ENCODE measurements around the gene APLF.

Gene APLF

DNA sequence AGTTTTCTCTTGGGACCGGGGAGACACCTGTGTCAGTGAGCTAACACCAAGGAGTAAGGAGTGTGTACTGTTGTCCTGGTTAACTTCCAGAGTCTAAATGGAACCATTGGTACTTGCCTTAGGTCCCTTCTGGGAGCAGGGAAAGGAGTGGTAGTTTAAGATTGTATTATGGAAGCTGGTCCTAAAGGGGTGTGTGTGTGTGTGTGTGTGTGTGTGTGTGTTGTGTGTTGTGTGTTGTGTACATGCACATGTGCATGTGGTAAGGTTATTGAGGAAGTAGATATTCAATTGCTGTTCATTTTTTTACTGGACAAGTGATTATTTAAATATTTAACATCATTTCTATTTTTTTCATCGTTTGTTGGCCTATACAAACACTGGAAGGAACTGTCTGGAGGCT, 1.4 kb downstream of the APLF start:
- Histone ChIP-seq H3K27me3 (ENCODE audit: insufficient read depth, insufficient read length) (no peaks in the 10 kb centered on the region), H3K36me3 (ENCODE audit: insufficient read depth, insufficient read length, low read length) (no peaks in the 10 kb centered on the region), H3K4me1 (ENCODE audit: insufficient read depth, insufficient read length) (no peaks in the 10 kb centered on the region), H3K4me3 (ENCODE audit: insufficient read length, low read depth) (no peak overlapping the region), H3K9ac (ENCODE audit: insufficient read length, low read depth) (no peak overlapping the region), H3K9me3 (ENCODE audit: insufficient read depth, low read length) (no peaks in the 10 kb centered on the region)
- no peak for DNase-seq (ENCODE audit: low read depth, low spot score)
- TF ChIP-seq YY1 (IDR thresholded peaks at IDR 0.05; ENCODE audit: insufficient read depth, insufficient read length) (no peak), SUZ12 (IDR thresholded peaks at IDR 0.05; ENCODE audit: extremely low read depth, insufficient read depth, insufficient read length) (no peak), ZNF274 (IDR thresholded peaks at IDR 0.05; ENCODE audit: low read depth, low read length) (no peak)

DNA sequence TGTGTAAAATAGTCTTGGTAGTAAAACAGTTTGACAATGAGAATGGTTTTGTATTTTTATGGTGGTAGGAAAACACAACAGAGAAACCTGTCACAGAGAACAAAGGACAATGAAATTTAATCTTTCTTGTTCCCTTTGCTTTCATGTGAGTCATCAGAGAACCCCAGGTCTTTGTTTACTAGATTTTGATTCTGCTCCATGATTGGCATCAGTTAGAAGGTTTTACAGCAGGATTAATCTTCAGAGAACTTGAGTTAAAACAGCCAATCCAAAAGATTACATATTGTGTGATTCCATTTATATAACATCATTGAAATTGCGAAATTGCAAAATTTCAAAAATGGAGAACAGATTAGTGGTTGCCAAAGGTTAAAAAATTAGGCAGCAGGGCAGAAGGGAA, 2.5 kb downstream of the APLF start:
- TF ChIP-seq SUZ12 (IDR thresholded peaks at IDR 0.05; ENCODE audit: extremely low read depth, insufficient read depth, insufficient read length) (no peak), ZNF274 (IDR thresholded peaks at IDR 0.05; ENCODE audit: low read depth, low read length) (no peak), YY1 (IDR thresholded peaks at IDR 0.05; ENCODE audit: insufficient read depth, insufficient read length) (no peak)
- no peak overlapping the region for H3K9ac ChIP-seq (ENCODE audit: insufficient read length, low read depth)
- H3K4me3 ChIP-seq (ENCODE audit: insufficient read length, low read depth), result no peak overlapping the region
- H3K4me1 ChIP-seq (ENCODE audit: insufficient read depth, insufficient read length), result no peaks in the 10 kb centered on the region
- no peaks in the 10 kb centered on the region for H3K36me3 ChIP-seq (ENCODE audit: insufficient read depth, insufficient read length, low read length)
- no peaks in the 10 kb centered on the region for H3K9me3 ChIP-seq (ENCODE audit: insufficient read depth, low read length)
- no peak for DNase-seq (ENCODE audit: low read depth, low spot score)
- no peaks in the 10 kb centered on the region for H3K27me3 ChIP-seq (ENCODE audit: insufficient read depth, insufficient read length)

DNA sequence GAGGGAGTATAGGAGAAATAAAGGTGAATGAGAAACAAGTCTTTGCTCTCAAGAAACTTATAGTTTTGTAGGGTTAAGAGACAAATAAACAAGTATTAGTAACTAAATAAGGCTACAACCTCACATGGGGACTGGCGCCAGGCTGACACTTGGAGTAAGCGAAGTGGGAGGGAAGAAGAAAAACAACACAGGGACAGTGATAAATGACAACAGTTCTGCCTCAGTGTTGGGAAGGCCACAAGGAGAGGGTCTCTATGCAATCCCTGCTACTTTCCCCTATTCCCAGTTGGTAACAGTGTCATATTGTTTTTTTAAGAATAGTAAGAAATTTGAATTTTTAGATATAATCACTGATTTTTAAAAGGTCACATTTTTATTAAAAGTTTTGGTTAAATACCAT, 4.0 kb downstream of the APLF start:
- Histone ChIP-seq H3K4me3 (ENCODE audit: insufficient read length, low read depth) (no peak overlapping the region), H3K9ac (ENCODE audit: insufficient read length, low read depth) (no peak overlapping the region), H3K36me3 (ENCODE audit: insufficient read depth, insufficient read length, low read length) (no peaks in the 10 kb centered on the region), H3K9me3 (ENCODE audit: insufficient read depth, low read length) (no peaks in the 10 kb centered on the region), H3K4me1 (ENCODE audit: insufficient read depth, insufficient read length) (no peaks in the 10 kb centered on the region), H3K27me3 (ENCODE audit: insufficient read depth, insufficient read length) (no peaks in the 10 kb centered on the region)
- DNase-seq (ENCODE audit: low read depth, low spot score), result no peak
- TF ChIP-seq SUZ12 (IDR thresholded peaks at IDR 0.05; ENCODE audit: extremely low read depth, insufficient read depth, insufficient read length) (no peak), YY1 (IDR thresholded peaks at IDR 0.05; ENCODE audit: insufficient read depth, insufficient read length) (no peak), ZNF274 (IDR thresholded peaks at IDR 0.05; ENCODE audit: low read depth, low read length) (no peak)

DNA sequence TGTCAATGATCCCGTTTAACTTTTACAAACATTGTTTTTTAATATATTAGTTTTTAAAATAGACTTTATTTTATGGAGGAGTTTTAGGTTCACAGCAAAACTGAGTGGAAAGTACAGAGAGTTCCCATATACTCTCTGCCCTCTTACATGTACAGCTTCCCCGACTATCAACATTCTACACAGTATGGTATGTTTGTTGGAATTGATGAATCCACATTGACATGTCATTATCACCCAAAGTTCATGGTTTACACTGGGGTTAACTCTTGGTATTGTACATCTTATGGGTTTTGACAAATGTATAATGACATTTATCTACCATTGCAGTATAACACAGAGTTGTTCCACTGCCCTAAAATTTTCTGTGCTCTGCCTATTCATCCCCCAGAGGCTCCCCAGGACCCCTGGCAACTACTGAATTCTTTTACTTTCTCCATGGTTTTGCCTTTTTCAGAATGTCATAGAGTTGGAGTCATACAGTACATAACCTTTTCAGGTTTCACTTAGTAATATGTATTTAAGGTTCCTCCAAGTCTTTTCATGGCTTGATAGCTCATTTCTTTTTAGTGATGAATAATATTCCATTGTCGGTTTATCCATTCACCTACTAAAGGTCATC, 5.5 kb downstream of the APLF start:
- Histone ChIP-seq H3K27me3 (ENCODE audit: insufficient read depth, insufficient read length) (no peaks in the 10 kb centered on the region), H3K9ac (ENCODE audit: insufficient read length, low read depth) (no peak overlapping the region), H3K36me3 (ENCODE audit: insufficient read depth, insufficient read length, low read length) (no peaks in the 10 kb centered on the region), H3K4me1 (ENCODE audit: insufficient read depth, insufficient read length) (no peaks in the 10 kb centered on the region), H3K9me3 (ENCODE audit: insufficient read depth, low read length) (no peaks in the 10 kb centered on the region), H3K4me3 (ENCODE audit: insufficient read length, low read depth) (no peak overlapping the region)
- no peak for TF ChIP-seq ZNF274 (IDR thresholded peaks at IDR 0.05; ENCODE audit: low read depth, low read length)
- no peak for TF ChIP-seq YY1 (IDR thresholded peaks at IDR 0.05; ENCODE audit: insufficient read depth, insufficient read length)
- TF ChIP-seq SUZ12 (IDR thresholded peaks at IDR 0.05; ENCODE audit: extremely low read depth, insufficient read depth, insufficient read length), result no peak
- no peak for DNase-seq (ENCODE audit: low read depth, low spot score)

DNA sequence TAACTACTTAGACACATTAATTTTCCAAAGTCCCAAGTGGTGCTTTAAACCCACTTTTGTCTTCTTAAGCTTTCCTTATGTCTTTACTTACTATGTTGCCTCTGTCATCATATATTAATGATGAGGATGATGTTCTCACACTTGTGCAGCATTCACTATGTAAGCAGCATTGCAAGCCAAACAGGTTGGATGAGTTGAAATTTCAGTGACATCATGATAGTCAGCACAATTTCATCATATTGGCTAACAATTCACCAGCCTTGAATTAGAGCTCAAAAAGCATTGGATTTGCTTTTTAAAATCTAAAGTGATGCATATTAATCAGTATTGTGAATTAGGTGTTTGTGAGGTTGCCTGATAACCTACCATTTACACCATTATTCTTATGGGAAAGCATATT, 7.7 kb downstream of the APLF start:
- Histone ChIP-seq H3K4me1 (ENCODE audit: insufficient read depth, insufficient read length) (no peaks in the 10 kb centered on the region), H3K9me3 (ENCODE audit: insufficient read depth, low read length) (no peaks in the 10 kb centered on the region), H3K9ac (ENCODE audit: insufficient read length, low read depth) (no peak overlapping the region), H3K36me3 (ENCODE audit: insufficient read depth, insufficient read length, low read length) (no peaks in the 10 kb centered on the region), H3K4me3 (ENCODE audit: insufficient read length, low read depth) (no peak overlapping the region), H3K27me3 (ENCODE audit: insufficient read depth, insufficient read length) (no peaks in the 10 kb centered on the region)
- TF ChIP-seq YY1 (IDR thresholded peaks at IDR 0.05; ENCODE audit: insufficient read depth, insufficient read length) (no peak), SUZ12 (IDR thresholded peaks at IDR 0.05; ENCODE audit: extremely low read depth, insufficient read depth, insufficient read length) (no peak), ZNF274 (IDR thresholded peaks at IDR 0.05; ENCODE audit: low read depth, low read length) (no peak)
- DNase-seq (ENCODE audit: low read depth, low spot score), result no peak

DNA sequence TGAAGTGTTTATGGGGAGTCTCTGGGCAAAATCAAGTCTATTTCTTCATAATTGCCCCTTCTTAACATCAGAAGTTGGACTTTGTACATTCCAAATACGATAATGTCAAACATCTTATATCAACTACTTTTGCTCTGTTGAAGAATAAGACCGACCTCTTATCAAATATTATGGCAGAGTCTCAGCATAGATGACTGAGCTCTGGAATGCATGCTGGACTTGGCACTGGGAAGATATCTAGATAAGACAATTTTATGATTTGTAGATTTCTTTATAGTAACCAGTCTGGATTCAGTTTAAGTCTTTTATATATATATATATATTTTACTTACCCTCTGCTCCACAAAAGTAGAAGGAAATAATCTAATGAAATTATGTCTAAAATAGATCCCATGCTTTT, 8.2 kb downstream of the APLF start:
- Histone ChIP-seq H3K36me3 (ENCODE audit: insufficient read depth, insufficient read length, low read length) (no peaks in the 10 kb centered on the region), H3K4me1 (ENCODE audit: insufficient read depth, insufficient read length) (no peaks in the 10 kb centered on the region), H3K9me3 (ENCODE audit: insufficient read depth, low read length) (no peaks in the 10 kb centered on the region), H3K27me3 (ENCODE audit: insufficient read depth, insufficient read length) (no peaks in the 10 kb centered on the region), H3K4me3 (ENCODE audit: insufficient read length, low read depth) (no peak overlapping the region), H3K9ac (ENCODE audit: insufficient read length, low read depth) (no peak overlapping the region)
- no peak for DNase-seq (ENCODE audit: low read depth, low spot score)
- TF ChIP-seq YY1 (IDR thresholded peaks at IDR 0.05; ENCODE audit: insufficient read depth, insufficient read length) (no peak), SUZ12 (IDR thresholded peaks at IDR 0.05; ENCODE audit: extremely low read depth, insufficient read depth, insufficient read length) (no peak), ZNF274 (IDR thresholded peaks at IDR 0.05; ENCODE audit: low read depth, low read length) (no peak)

DNA sequence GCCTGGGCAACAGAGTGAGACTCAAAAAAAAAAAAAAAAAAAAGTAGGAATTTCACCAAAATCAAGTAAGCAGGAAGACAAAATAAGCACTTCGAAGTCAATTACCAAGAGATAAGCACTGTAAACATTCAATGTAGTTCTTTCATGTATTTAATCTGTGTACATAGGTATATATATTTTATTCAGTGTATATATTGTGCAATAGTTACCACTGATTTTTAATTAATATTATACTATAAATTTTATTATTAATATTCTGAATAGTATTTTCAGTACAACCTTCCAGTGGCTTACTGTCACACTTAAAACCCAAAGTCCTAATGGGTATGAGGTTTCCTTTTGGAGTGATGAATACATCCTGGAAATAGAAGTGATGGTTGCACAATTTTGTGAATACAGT, 9.1 kb downstream of the APLF start:
- Histone ChIP-seq H3K9ac (ENCODE audit: insufficient read length, low read depth) (no peak overlapping the region), H3K36me3 (ENCODE audit: insufficient read depth, insufficient read length, low read length) (no peaks in the 10 kb centered on the region), H3K4me1 (ENCODE audit: insufficient read depth, insufficient read length) (no peaks in the 10 kb centered on the region), H3K9me3 (ENCODE audit: insufficient read depth, low read length) (no peaks in the 10 kb centered on the region), H3K27me3 (ENCODE audit: insufficient read depth, insufficient read length) (no peaks in the 10 kb centered on the region), H3K4me3 (ENCODE audit: insufficient read length, low read depth) (no peak overlapping the region)
- DNase-seq (ENCODE audit: low read depth, low spot score), result no peak
- TF ChIP-seq ZNF274 (IDR thresholded peaks at IDR 0.05; ENCODE audit: low read depth, low read length) (no peak), YY1 (IDR thresholded peaks at IDR 0.05; ENCODE audit: insufficient read depth, insufficient read length) (no peak), SUZ12 (IDR thresholded peaks at IDR 0.05; ENCODE audit: extremely low read depth, insufficient read depth, insufficient read length) (no peak)
